Activated naive CD8-positive, alpha-beta T cell treated with anti-CD3 and anti-CD28 coated beads, Interleukin-2, amount 10 ng/mL, durations not matched to agents 7 days and 5 days (primary cell): ENCODE results near the gene WDR31. TPM values are rescaled to one million over a fixed set of nuclear protein-coding genes. Genes with fewer than 3 reads are reported as not detected.

Experiments used
- ATAC-seq: fragments of 150-1000 bp; cut with Tn5 transposase; one replicate; pipeline ENCODE4 v1.10.0; 2021; ENCODE audit warnings: low read depth, moderate library complexity
- POLR2A ChIA-PET: fragments of 350-600 bp; sonication (Branson Sonifier 250); formaldehyde crosslinking; loops from one replicate; lab custom pipeline; 2021; ENCODE audit warnings: antibody characterized with exemption; lab: Charles Lee
- DNase-seq: peaks from one replicate; pipeline ENCODE4 v3.0.0; 2021
- H3K27ac Mint-ChIP-seq: one replicate; pipeline ENCODE4 v1.8.0; 2022; ENCODE audit warnings: mild to moderate bottlenecking, mixed read lengths
- H3K27me3 Mint-ChIP-seq: one replicate; pipeline ENCODE4 v1.8.0; 2022; ENCODE audit warnings: mild to moderate bottlenecking, moderate library complexity, mixed read lengths
- H3K36me3 Mint-ChIP-seq: one replicate; pipeline ENCODE4 v1.8.0; 2021; ENCODE audit warnings: mild to moderate bottlenecking, mixed read lengths
- H3K4me1 Mint-ChIP-seq: one replicate; pipeline ENCODE4 v1.8.0; 2021; ENCODE audit warnings: mixed read lengths
- H3K4me3 Mint-ChIP-seq: one replicate; pipeline ENCODE4 v1.8.0; 2022; ENCODE audit warnings: mild to moderate bottlenecking, moderate library complexity, mixed read lengths
- H3K9me3 Mint-ChIP-seq: one replicate; pipeline ENCODE4 v1.8.0; 2021; ENCODE audit warnings: mixed read lengths
- total RNA-seq, 2 experiments: library from RNA; stranded (reverse); gene quantifications; one replicate each; pipeline ENCODE4 v1.2.3, GENCODE V29; 2021

Gene WDR31
- total RNA-seq, 2 experiments from 2014 or later = 0.99 to 1.00 TPM

DNA sequence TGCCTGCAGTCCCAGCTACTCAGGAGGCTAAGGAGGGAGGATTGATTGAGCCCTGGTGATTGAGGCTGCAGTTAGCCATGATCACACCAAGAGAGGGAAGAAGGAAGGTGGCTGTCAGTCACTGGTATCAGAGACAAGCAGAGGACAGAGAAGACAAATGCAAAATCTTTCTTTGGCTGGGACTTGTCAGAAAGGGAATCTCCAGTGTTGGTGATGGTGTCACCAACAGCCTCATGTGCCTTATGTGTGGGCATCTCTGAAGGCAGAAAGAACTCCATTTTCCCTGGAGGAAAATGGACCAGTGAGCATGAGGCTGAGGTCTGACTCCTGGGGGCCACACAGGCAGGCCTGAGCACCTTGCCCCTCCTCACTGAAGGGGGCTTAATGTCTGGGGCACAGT lies 24.8 kb downstream of the WDR31 start:
- H3K27ac Mint-ChIP-seq = no peak overlapping the region
- peaks cover 2% of the 10 kb centered on the region for H3K27me3 Mint-ChIP-seq
- H3K9me3 Mint-ChIP-seq = no peaks in the 10 kb centered on the region
- no peaks in the 10 kb centered on the region for H3K4me1 Mint-ChIP-seq
- no peak overlapping the region for H3K4me3 Mint-ChIP-seq
- no peaks in the 10 kb centered on the region for H3K36me3 Mint-ChIP-seq
- POLR2A ChIA-PET = interaction anchor here (0.7 kb wide), 1 partner anchor 49 kb away, joined by 3 read pairs; no protein-coding TSS in a partner anchor
- no peak for ATAC-seq
- no peak for DNase-seq

DNA sequence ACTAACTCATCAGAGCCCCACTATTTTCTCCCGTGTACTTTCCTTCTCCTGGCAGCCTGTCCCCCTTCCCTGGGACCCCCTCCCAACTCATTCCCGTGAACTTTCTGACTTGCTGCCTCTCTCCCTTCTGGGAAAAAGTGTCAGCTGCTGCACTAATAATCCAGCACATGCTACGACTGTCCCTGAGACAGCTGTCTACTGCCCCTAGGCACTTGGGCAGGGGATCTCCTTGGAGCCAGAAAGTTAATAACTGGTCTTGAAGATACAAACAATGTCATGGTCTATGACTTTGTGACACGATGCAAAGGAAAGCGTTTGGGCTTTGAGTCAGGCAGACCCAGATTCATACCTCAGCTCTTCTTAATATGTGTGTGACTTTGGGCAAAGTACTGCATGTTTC lies 26.8 kb downstream of the WDR31 start:
- no peaks in the 10 kb centered on the region for H3K9me3 Mint-ChIP-seq
- H3K4me1 Mint-ChIP-seq = no peaks in the 10 kb centered on the region
- POLR2A ChIA-PET = interaction anchor here (0.7 kb wide), 1 partner anchor 40 kb away, joined by 5 read pairs; no protein-coding TSS in a partner anchor
- no peak overlapping the region for H3K4me3 Mint-ChIP-seq
- ATAC-seq = no peak
- H3K27ac Mint-ChIP-seq = no peak overlapping the region
- no peaks in the 10 kb centered on the region for H3K36me3 Mint-ChIP-seq
- DNase-seq = no peak
- peaks cover 2% of the 10 kb centered on the region for H3K27me3 Mint-ChIP-seq

DNA sequence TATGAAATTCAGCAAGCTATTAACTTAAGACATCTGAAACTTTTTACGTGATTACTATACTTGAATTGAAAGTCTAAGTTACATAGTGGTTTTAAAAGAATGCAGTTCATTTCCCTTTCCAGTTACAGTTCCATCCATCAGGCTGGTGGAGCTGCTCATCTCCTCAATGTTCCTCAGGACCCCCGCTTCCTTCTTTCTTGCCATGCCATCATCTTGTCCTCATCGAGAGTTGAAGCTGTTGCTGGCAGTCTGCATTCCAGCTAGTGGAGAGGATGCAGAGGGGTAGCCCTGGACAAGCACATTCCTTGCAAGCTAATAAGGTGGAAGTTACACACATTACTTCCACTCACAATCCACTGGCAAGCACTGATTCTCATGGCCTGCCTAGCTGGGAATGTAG lies 28.1 kb downstream of the WDR31 start:
- no peak overlapping the region for H3K4me3 Mint-ChIP-seq
- no peaks in the 10 kb centered on the region for H3K9me3 Mint-ChIP-seq
- peaks cover 2% of the 10 kb centered on the region for H3K27me3 Mint-ChIP-seq
- POLR2A ChIA-PET = interaction anchor here (1.0 kb wide), 1 partner anchor 98 kb away, joined by 4 read pairs; the partner anchor contains the start of genes C9orf43 and POLE3
- no peaks in the 10 kb centered on the region for H3K36me3 Mint-ChIP-seq
- H3K4me1 Mint-ChIP-seq = no peaks in the 10 kb centered on the region
- ATAC-seq = no peak
- no peak overlapping the region for H3K27ac Mint-ChIP-seq
- DNase-seq = no peak

DNA sequence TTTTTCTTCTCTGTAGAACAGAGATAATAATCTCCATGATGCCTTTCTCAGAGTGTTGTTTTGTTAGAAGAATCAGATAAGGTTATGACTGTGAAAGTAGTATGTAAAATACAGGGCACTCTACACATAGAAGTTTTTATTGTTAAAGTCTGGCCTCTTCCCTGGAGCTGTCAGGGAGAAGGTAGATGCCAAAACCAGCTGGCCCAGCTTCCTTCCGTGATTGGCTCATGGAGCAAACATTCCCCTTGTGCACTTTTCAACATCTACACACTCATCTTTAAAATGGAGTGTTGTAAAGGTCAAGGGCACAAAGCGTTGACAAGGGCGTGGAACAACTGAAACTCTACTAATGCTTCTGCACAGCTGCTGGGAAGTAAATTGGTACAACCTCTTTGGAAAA lies 29.5 kb downstream of the WDR31 start:
- DNase-seq (no peak), ATAC-seq (no peak)
- H3K9me3 Mint-ChIP-seq = no peaks in the 10 kb centered on the region
- H3K27ac Mint-ChIP-seq = no peak overlapping the region
- no peaks in the 10 kb centered on the region for H3K4me1 Mint-ChIP-seq
- H3K36me3 Mint-ChIP-seq = no peaks in the 10 kb centered on the region
- POLR2A ChIA-PET = interaction anchor here (1.0 kb wide), 1 partner anchor 100 kb away, joined by 3 read pairs; the partner anchor contains the start of genes C9orf43 and POLE3
- H3K4me3 Mint-ChIP-seq = no peak overlapping the region
- H3K27me3 Mint-ChIP-seq = peaks cover 2% of the 10 kb centered on the region

DNA sequence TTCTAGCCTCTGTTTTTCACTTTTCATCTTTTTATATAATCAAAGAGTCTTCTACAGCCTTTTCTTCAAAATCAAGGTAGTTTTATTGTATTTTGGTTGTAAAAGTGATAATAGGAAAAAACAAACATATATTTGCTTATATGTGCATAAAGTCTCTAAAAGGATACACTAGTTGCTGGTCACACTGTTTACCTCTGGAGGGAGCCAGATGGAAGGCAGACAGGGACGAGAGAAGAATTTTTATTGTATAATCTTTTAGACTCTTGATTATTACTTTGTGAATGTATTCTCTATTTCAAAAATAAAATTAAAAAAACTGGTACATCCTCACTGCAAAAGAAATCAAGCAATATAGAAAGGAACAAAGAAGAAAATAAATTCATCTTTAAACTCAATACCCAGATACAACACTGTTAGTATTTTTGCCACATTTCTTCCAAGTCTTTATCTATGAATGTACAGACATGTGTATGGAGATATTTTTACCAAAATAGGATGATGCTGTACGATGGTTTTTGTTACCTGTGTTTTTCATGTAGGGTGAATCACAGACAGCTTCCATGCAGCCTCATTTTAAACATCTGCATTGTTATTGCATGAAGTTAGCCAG lies 30.8 kb downstream of the WDR31 start:
- POLR2A ChIA-PET = no interaction called here
- Mint-ChIP-seq H3K27ac (no peak overlapping the region), H3K4me3 (no peak overlapping the region), H3K4me1 (no peaks in the 10 kb centered on the region), H3K27me3 (peaks cover 2% of the 10 kb centered on the region), H3K36me3 (no peaks in the 10 kb centered on the region), H3K9me3 (no peaks in the 10 kb centered on the region)
- ATAC-seq (peak; percentile 50), DNase-seq (no peak)

DNA sequence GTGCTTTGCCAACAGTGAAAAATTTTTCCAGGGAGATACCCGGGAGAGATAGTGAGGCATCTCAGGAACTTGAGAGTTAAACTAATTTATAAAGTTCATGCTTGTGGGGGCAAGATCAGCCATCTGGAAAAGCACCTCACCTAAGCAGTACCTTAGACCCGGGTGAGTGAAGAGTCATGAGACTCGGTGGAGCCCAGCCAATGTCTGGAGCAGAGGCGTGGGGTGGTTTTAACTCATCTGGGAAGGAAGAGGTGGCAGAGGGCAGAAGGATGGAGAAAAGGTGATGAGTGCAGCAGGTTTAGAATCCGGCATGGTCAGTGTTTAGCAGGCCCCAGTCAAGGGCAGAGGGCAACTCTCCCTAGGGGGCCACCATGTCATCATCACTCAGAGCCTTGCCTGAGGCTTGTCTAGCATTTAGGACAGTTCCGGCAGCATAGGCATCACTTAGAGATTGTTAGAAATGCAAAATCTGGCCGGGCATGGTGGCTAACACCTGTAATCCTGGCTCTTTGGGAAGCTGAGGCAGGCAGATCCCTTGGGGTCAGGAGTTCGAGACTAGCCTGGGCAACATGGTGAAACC lies 32.6 kb downstream of the WDR31 start:
- no peaks in the 10 kb centered on the region for H3K4me1 Mint-ChIP-seq
- H3K9me3 Mint-ChIP-seq = no peaks in the 10 kb centered on the region
- DNase-seq (no peak), ATAC-seq (no peak)
- peak overlapping the region; percentile 54 for H3K27ac Mint-ChIP-seq
- no peak overlapping the region for H3K4me3 Mint-ChIP-seq
- H3K36me3 Mint-ChIP-seq = no peaks in the 10 kb centered on the region
- peaks cover 4% of the 10 kb centered on the region for H3K27me3 Mint-ChIP-seq
- POLR2A ChIA-PET = no interaction called here

DNA sequence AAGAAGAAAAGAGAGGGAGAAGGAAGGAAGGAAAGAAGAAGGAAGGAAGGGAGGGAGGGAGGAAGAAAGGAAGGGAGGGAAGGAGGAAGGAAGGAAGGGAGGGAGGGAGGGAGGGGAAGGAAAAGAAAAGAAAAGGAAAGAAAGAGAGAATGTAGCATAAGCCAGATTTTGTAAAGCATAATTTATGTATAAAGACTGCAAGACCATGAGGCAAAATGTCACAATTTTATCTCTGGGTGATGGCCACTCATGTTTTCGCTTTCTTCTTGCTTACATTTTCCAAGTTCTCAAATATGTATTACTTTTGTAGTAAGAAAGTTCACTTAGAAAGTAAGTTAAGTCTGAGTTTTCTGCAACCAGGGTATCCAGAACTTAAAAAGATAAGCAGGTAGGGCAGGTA lies 33.5 kb downstream of the WDR31 start:
- no peaks in the 10 kb centered on the region for H3K9me3 Mint-ChIP-seq
- DNase-seq (no peak), ATAC-seq (no peak)
- H3K36me3 Mint-ChIP-seq = no peaks in the 10 kb centered on the region
- no peak overlapping the region for H3K4me3 Mint-ChIP-seq
- POLR2A ChIA-PET = no interaction called here
- peaks cover 4% of the 10 kb centered on the region for H3K27me3 Mint-ChIP-seq
- H3K27ac Mint-ChIP-seq = peak overlapping the region; percentile 48
- no peaks in the 10 kb centered on the region for H3K4me1 Mint-ChIP-seq

DNA sequence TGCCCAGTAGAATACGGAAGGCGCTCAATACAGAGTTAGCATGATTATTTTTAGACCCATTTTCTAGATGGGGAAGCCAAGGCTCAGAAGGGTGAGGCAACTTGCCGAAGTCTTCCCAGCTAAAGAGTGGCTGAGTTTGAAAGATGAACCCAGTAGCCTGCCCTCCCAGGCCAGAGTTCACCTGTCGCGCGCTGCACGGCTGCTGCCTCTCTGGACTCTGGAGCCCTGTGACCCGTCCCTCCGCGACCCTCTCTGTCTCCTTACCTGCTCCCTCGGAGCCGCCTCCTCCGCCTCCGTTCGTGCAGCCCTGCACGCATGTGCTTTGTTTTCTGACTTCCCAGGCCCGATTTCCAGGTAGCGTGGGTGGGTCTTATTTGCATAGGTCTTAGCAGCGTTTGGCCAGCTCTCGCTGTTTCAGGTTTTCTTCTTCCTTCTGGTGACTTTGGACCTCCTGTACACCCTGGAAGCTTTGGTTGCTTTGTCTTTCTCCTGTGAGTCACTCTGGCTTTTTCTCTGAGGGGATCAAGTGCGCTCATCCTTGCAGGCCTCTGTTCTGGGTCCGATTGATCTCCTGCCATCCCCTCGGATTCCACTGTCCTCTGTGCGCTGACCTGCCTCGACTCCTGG lies 37.2 kb downstream of the WDR31 start, which contains the start of gene RNF183:
Gene RNF183, minus strand, starts transcription at position 585 of the 627 bp plus-strand sequence. CDS start 5,192 bp downstream, outside the sequence.
- Mint-ChIP-seq H3K4me3 (no peak within 1 kb of the TSS), H3K27ac (no peak within 1 kb of the TSS), H3K36me3 (no peaks in the 10 kb centered on the region), H3K4me1 (peaks cover 6% of the 10 kb centered on the region), H3K9me3 (no peaks in the 10 kb centered on the region), H3K27me3 (peaks cover 17% of the 10 kb centered on the region)
- no peak for ATAC-seq
- POLR2A ChIA-PET = no interaction called here
- DNase-seq = no peak

DNA sequence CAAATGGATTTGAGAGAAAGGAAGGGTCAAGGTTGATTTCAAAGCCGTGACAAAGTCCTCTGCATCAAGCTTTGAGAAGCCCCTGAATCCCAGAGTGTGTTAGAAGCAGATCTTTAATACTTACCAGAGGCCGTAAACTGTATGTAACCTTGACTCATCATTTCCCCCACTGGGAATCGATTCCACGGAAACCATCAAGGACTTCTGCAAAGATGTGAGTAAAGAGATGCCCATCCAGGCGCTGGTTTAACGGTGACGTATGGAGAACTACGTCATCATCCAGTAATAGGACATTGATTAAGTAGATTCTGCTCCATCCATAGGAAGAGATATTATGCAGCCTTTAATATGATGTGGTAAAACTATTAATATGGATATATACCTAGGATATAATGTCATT lies 38.5 kb downstream of the WDR31 start:
- DNase-seq (no peak), ATAC-seq (no peak)
- H3K4me1 Mint-ChIP-seq = peaks cover 6% of the 10 kb centered on the region
- POLR2A ChIA-PET = no interaction called here
- no peak overlapping the region for H3K27ac Mint-ChIP-seq
- H3K27me3 Mint-ChIP-seq = peaks cover 17% of the 10 kb centered on the region
- no peak overlapping the region for H3K4me3 Mint-ChIP-seq
- no peaks in the 10 kb centered on the region for H3K36me3 Mint-ChIP-seq
- no peaks in the 10 kb centered on the region for H3K9me3 Mint-ChIP-seq

DNA sequence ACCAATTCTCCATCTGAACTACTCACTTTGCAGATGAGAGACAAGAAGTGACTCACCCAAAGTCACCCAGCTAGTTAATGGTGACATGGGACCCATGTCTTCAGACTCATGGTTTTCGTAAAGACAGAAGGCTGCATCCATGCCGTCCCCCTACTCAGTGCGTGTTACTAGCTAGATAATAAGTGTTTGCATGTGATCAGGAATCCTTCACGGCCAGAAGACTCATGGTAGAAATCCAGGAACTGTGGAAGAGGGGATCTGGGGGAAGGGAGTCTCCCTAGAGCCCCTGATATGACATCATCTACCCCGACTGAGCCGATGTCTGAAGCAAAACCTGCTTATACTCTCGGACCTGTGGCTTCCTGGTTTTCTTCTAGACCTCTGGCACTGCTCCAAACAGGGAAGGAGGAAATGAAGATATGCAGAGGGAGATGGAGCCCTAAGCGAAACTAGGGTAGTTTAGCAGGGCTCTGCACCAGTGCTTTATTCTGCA lies 40.2 kb downstream of the WDR31 start:
- ATAC-seq = no peak

DNA sequence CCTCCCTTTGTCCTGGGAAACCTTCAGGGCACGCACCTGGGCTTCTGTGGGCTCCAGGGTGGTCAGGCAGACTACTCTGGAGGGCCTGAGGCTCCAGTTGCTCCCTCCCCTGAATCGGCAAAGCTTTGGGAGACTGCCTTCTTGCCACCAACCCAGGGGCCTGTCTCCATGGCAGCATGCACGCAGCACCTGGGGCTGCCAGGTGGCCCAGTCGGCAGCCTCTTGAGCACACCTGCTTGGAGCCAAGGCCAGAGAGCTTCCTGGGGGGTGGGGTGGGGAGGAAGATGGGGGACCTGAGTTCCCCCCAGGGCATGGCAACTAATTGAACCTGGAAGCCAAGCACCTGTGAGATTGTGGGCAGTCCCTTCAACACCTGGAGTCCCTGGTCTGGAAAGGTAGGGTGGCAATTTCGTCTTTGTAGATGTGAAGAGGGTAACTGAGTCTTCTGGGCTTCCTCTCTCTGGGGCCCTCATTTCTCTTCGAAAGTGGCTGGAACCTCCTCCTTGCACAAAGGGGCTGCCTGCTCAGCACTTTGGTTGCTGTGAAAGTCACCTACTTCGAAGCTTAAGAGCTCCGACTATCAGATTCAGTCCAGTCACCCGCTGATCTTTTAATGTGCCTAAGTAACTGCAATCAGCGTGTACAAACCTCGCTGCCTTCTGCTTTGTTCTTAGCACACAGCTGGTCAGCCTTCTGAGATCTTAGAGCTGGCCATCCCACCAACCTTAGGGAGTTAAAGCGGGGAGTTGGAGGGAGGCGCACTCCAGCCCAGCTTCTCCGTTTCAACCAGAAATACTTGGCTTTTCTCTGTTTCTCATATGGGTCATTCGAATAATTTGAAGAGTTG lies 40.9 kb downstream of the WDR31 start:
- no peak overlapping the region for H3K27ac Mint-ChIP-seq
- no peak overlapping the region for H3K4me3 Mint-ChIP-seq
- no peaks in the 10 kb centered on the region for H3K9me3 Mint-ChIP-seq
- no peak for DNase-seq
- H3K27me3 Mint-ChIP-seq = peaks cover 15% of the 10 kb centered on the region
- POLR2A ChIA-PET = interaction anchor here (1.0 kb wide), 1 partner anchor 24 kb away, joined by 3 read pairs; the partner anchor contains the start of genes CDC26 and PRPF4
- peaks cover 8% of the 10 kb centered on the region for H3K4me1 Mint-ChIP-seq
- H3K36me3 Mint-ChIP-seq = no peaks in the 10 kb centered on the region
- no peak for ATAC-seq

More for the DNA sequence above, 40.2 kb downstream of the WDR31 start:
- POLR2A ChIA-PET = no interaction called here
- peak overlapping the region; percentile 48 for H3K27ac Mint-ChIP-seq
- H3K4me1 Mint-ChIP-seq = peaks cover 8% of the 10 kb centered on the region
- no peak overlapping the region for H3K4me3 Mint-ChIP-seq
- peaks cover 16% of the 10 kb centered on the region for H3K27me3 Mint-ChIP-seq
- DNase-seq = no peak
- H3K9me3 Mint-ChIP-seq = no peaks in the 10 kb centered on the region
- no peaks in the 10 kb centered on the region for H3K36me3 Mint-ChIP-seq

DNA sequence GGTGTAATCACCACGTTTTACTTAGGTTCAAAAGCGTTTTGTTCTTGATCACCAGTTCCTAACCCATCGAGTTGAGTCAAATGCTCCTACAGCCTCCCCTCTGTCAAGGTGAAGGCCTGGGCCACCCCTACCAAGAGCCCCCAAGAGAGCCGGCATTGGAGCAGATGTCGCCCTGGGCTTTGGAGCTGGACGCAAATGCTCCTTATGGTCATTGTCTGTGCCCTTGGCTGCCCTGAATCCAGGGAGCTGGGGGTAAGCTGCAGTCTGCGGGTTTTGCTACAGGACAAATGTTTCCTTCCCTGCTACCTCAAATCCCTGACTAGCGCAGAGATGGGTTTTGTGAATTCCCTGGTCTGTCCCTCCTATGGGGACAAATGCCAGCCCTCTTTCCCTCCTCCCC lies 41.8 kb downstream of the WDR31 start:
- no peak overlapping the region for H3K4me3 Mint-ChIP-seq

More for the DNA sequence above, 41.8 kb downstream of the WDR31 start:
- H3K27ac Mint-ChIP-seq = no peak overlapping the region
- peaks cover 15% of the 10 kb centered on the region for H3K27me3 Mint-ChIP-seq
- DNase-seq (no peak), ATAC-seq (no peak)
- peaks cover 8% of the 10 kb centered on the region for H3K4me1 Mint-ChIP-seq
- no peaks in the 10 kb centered on the region for H3K9me3 Mint-ChIP-seq
- POLR2A ChIA-PET = interaction anchor here (1.0 kb wide), 1 partner anchor 23 kb away, joined by 3 read pairs; the partner anchor contains the start of genes CDC26 and PRPF4
- H3K36me3 Mint-ChIP-seq = no peaks in the 10 kb centered on the region
